ENCODE measurements around the gene KNDC1. TPM values are rescaled to one million over a fixed set of nuclear protein-coding genes. Genes with fewer than 3 reads are reported as not detected.

KNDC1 gene
- total and polyA plus RNA-seq, 2 of the 13 experiments (the other 11 are each of a cell fraction or from before 2014, with no cell fraction given), result 0.69 TPM; not detected in 1

GRCh38 chr10:133140417-133141143 lies 19.4 kb upstream of the KNDC1 start (continued):
- TF ChIP-seq ZNF512 (CRISPR knock-in tag; IDR thresholded peaks at IDR 0.05), result no peak
- TF ChIP-seq NFRKB (IDR thresholded peaks at IDR 0.05), result no peak
- TF ChIP-seq ZNF407 (CRISPR knock-in tag; IDR thresholded peaks at IDR 0.05; ENCODE audit: not compliant biosample characterization), result no peak
- TF ChIP-seq ARNTL (CRISPR knock-in tag; IDR thresholded peaks at IDR 0.05), result no peak
- TF ChIP-seq SIN3A (IDR thresholded peaks at IDR 0.05; ENCODE audit: borderline replicate concordance, low read depth, low read length), result no peak

Data from HepG2 (cell line).